Fibroblast of pulmonary artery (primary cell): ENCODE data around the gene NAT9.

Experiments used
- DNase-seq: peaks from one replicate; pipeline ENCODE4 v3.0.0-alpha.2; 2010; ENCODE audit warnings: low read depth
- H3K4me3 ChIP-seq: replicated peaks from 2 replicates; pipeline ENCODE4 v1.5.1; 2011; ENCODE audit warnings: low read depth, mild to moderate bottlenecking, control low read depth, low read length, moderate library complexity
- CTCF ChIP-seq: IDR thresholded peaks from 2 replicates; pipeline ENCODE4 v1.5.1; 2011; ENCODE audit warnings: mild to moderate bottlenecking, control low read depth, low read length, inconsistent platforms; ENCODE audit errors: missing control alignments

NAT9 gene

DNA sequence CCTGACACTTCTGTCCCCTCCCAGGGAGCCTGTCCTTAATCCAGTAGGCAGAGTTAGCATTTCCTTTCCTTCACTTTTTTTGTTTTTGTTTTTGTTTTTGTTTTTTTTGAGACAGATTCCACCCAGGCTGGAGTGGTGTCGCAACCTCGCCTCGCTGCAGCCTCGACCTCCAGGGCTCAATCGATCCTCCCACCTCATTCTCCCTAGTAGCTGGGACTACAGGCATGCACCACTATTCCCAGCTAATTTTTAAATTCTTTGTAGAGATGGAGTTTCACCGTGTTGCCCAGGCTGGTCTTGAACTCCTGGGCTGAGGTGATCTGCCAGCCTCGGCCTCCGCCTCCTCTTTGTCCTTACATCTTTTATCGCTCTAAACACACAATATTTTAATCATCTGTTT, 23.7 kb downstream of the NAT9 start:
- no peak overlapping the region for H3K4me3 ChIP-seq
- TF ChIP-seq CTCF: no peak
- no peak for DNase-seq

GRCh38 chr17:74750327-74751069, 25.6 kb downstream of the NAT9 start:
- no peak for TF ChIP-seq CTCF
- peak overlapping the region; percentile 73 for H3K4me3 ChIP-seq
- DNase-seq: no peak

GRCh38 chr17:74750039-74750326, 26.2 kb downstream of the NAT9 start:
- TF ChIP-seq CTCF: no peak
- DNase-seq: no peak
- peak overlapping the region; percentile 73 for H3K4me3 ChIP-seq

GRCh38 chr17:74749279-74750038, 26.7 kb downstream of the NAT9 start:
- no peak for DNase-seq
- no peak for TF ChIP-seq CTCF
- peak overlapping the region; percentile 73 for H3K4me3 ChIP-seq

- peak; percentile 87 for DNase-seq
- peak within 1 kb of the TSS; percentile 73 for H3K4me3 ChIP-seq
- TF ChIP-seq CTCF: no peak
Observed at GRCh38 chr17:74748529-74749278, 27.4 kb downstream of the NAT9 start, which contains the start of gene NHERF1. NHERF1 (plus strand) TSS chr17:74748628; CDS start chr17:74748847, 219 bp downstream.

DNA sequence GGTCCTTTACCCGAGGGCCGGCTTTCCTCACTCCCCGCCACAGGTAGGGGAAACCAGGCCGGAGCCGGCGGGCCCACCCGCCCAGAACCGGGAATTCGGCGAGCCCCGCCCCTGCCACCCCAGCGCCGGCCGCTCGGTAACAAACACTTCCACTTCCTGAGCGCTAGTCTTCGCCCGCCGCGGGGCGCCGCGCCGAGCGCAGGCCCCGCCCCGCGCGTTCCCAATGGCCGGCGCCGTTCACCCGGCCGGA, 27.9 kb downstream of the NAT9 start:
- DNase-seq: no peak
- TF ChIP-seq CTCF: no peak
- H3K4me3 ChIP-seq: peak overlapping the region; percentile 58

- no peak for DNase-seq
- H3K4me3 ChIP-seq: no peak overlapping the region
Observed at GRCh38 chr17:74746922-74747321, 29.2 kb downstream of the NAT9 start.

More at GRCh38 chr17:74746922-74747321, 29.2 kb downstream of the NAT9 start:
- TF ChIP-seq CTCF: no peak
